Neural cell (in vitro differentiated cells): Measurements from ENCODE around the gene PIM2.

ENCODE experiments used
- CTCF ChIP-seq: fragments of 450-650 bp; IDR thresholded peaks from 2 replicates; pipeline ENCODE4 v1.5.1; 2014; ENCODE audit warnings: antibody characterized with exemption, mild to moderate bottlenecking, moderate library complexity; ENCODE audit not compliant: poor library complexity, severe bottlenecking
- EP300 ChIP-seq: fragments of 450-650 bp; conservative IDR thresholded peaks from 2 replicates; pipeline ENCODE4 v1.6.1; 2014; ENCODE audit warnings: antibody characterized with exemption, mild to moderate bottlenecking, moderate library complexity; ENCODE audit not compliant: poor library complexity, severe bottlenecking
- EZH2 ChIP-seq: fragments of 200-600, 300-800 bp; shearing (Covaris generic), sonication (generic); IDR thresholded peaks from 2 replicates; pipeline ENCODE4 v1.6.1; 2014; ENCODE audit warnings: antibody characterized with exemption, low read length, borderline replicate concordance, mild to moderate bottlenecking; ENCODE audit not compliant: insufficient read depth, poor library complexity, severe bottlenecking
- MXI1 ChIP-seq: fragments of 450-650 bp; conservative IDR thresholded peaks from 2 replicates; pipeline ENCODE4 v1.6.1; 2014; ENCODE audit warnings: antibody characterized with exemption, mild to moderate bottlenecking; ENCODE audit not compliant: poor library complexity, severe bottlenecking
- POLR2AphosphoS5 ChIP-seq: IDR thresholded peaks from 2 replicates; pipeline ENCODE4 v1.6.1; 2012
- RAD21 ChIP-seq: fragments of 450-650 bp; conservative IDR thresholded peaks from 2 replicates; pipeline ENCODE4 v1.6.1; 2014; ENCODE audit warnings: antibody characterized with exemption, mild to moderate bottlenecking, moderate library complexity
- TAF1 ChIP-seq: IDR thresholded peaks from 2 replicates; pipeline ENCODE4 v1.6.1; 2012; ENCODE audit warnings: low read depth
- TF ChIP-seq, protein P1 (sequence below): IDR thresholded peaks from 2 replicates; pipeline ENCODE4 v1.6.1; 2012; ENCODE audit warnings: borderline replicate concordance

DNA sequence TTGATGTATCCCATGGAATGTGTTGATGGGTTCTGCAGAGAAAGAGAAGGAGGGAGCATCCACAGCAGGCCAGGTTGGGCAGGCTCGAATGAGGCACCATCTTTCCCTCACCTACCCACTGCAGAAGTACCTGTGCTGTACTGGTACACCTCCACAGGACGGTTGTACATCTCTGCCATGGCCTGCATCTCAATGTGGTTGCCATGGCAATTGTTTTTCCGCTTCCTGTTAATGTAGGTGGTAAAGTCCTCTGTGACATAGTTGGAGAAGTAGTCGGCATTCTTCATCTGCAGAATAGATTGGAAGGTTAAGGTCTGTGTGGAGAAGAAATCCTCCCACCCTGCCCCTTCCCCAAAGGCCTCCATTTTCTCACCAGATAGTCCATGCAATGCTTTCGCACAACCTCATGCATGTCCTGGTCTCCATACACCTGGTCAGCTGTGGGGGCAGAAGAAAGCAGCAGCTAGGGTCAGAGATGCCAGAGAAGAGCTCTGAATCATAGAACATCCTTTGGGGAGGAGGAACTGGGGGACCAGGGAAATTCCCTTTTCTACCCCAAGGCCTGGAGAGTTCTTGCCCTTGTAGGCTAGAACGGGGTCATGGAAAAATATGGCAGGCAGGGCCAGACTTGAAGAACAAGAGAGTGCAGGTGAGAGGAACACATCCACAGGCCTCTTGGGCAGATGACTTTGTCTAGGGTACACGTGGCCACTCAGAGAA, 15.9 kb upstream of the PIM2 start:
- TF ChIP-seq EZH2 (no peak), POLR2AphosphoS5 (no peak), CTCF (no peak), EP300 (no peak), TAF1 (no peak), MXI1 (no peak), RAD21 (no peak)
- TF ChIP-seq, protein P1, sequence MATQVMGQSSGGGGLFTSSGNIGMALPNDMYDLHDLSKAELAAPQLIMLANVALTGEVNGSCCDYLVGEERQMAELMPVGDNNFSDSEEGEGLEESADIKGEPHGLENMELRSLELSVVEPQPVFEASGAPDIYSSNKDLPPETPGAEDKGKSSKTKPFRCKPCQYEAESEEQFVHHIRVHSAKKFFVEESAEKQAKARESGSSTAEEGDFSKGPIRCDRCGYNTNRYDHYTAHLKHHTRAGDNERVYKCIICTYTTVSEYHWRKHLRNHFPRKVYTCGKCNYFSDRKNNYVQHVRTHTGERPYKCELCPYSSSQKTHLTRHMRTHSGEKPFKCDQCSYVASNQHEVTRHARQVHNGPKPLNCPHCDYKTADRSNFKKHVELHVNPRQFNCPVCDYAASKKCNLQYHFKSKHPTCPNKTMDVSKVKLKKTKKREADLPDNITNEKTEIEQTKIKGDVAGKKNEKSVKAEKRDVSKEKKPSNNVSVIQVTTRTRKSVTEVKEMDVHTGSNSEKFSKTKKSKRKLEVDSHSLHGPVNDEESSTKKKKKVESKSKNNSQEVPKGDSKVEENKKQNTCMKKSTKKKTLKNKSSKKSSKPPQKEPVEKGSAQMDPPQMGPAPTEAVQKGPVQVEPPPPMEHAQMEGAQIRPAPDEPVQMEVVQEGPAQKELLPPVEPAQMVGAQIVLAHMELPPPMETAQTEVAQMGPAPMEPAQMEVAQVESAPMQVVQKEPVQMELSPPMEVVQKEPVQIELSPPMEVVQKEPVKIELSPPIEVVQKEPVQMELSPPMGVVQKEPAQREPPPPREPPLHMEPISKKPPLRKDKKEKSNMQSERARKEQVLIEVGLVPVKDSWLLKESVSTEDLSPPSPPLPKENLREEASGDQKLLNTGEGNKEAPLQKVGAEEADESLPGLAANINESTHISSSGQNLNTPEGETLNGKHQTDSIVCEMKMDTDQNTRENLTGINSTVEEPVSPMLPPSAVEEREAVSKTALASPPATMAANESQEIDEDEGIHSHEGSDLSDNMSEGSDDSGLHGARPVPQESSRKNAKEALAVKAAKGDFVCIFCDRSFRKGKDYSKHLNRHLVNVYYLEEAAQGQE, result no peak
